Karpas-422 (cell line): ENCODE results near the gene KRTAP12-2. TPM values are rescaled to one million over a fixed set of nuclear protein-coding genes. Genes with fewer than 3 reads are reported as not detected.

Source experiments
- DNase-seq: peaks from one replicate; pipeline ENCODE4 v3.0.0-alpha.2; 2015
- H2AFZ ChIP-seq: fragments of 200-600 bp; sonication (generic); 2 replicates; pipeline ENCODE4 v1.6.1; 2014; ENCODE audit warnings: antibody characterized with exemption, low read length, mixed read lengths
- H3K27ac ChIP-seq: fragments of 200-600 bp; sonication (generic); 2 replicates; pipeline ENCODE4 v1.5.1; 2014; ENCODE audit warnings: mild to moderate bottlenecking, low read length, moderate library complexity
- H3K27me3 ChIP-seq: fragments of 200-600 bp; sonication (generic); 2 replicates; pipeline ENCODE4 v1.6.1; 2014; ENCODE audit warnings: low read length, mixed read lengths
- H3K36me3 ChIP-seq: fragments of 200-600 bp; sonication (generic); 2 replicates; pipeline ENCODE4 v1.6.1; 2014; ENCODE audit warnings: low read length, mixed read lengths; ENCODE audit not compliant: insufficient read depth
- H3K4me1 ChIP-seq: fragments of 200-600 bp; sonication (generic); 2 replicates; pipeline ENCODE4 v1.6.1; 2014; ENCODE audit warnings: mild to moderate bottlenecking, low read length, mixed read lengths
- H3K4me2 ChIP-seq: fragments of 200-600 bp; sonication (generic); 2 replicates; pipeline ENCODE4 v1.6.1; 2014; ENCODE audit warnings: low read length, low read depth, mild to moderate bottlenecking; ENCODE audit not compliant: poor library complexity, severe bottlenecking
- H3K4me3 ChIP-seq: fragments of 200-600 bp; sonication (generic); 2 replicates; pipeline ENCODE4 v1.5.1; 2014; ENCODE audit warnings: mild to moderate bottlenecking, antibody characterized with exemption, low read length, mixed read lengths
- H3K79me2 ChIP-seq: fragments of 200-600 bp; sonication (generic); 2 replicates; pipeline ENCODE4 v1.6.1; 2014; ENCODE audit warnings: mild to moderate bottlenecking, low read length, mixed read lengths
- H3K9ac ChIP-seq: fragments of 200-600 bp; sonication (generic); 2 replicates; pipeline ENCODE4 v1.6.0; 2014; ENCODE audit warnings: low read length
- H3K9me2 ChIP-seq: fragments of 200-600 bp; sonication (generic), shearing (Covaris generic); replicated peaks from 2 replicates; pipeline ENCODE4 v1.6.0; 2014; ENCODE audit warnings: mild to moderate bottlenecking, low read length, moderate library complexity; ENCODE audit not compliant: insufficient read depth
- H3K9me3 ChIP-seq: fragments of 300-700, 200-600 bp; sonication (generic); 2 replicates; pipeline ENCODE4 v1.6.1; 2014; ENCODE audit warnings: low read length, mixed read lengths
- H4K20me1 ChIP-seq: fragments of 200-600 bp; sonication (generic); 2 replicates; pipeline ENCODE4 v1.6.1; 2014; ENCODE audit warnings: mild to moderate bottlenecking, antibody characterized with exemption, low read length, low read depth; ENCODE audit not compliant: insufficient read depth
- total RNA-seq: library from RNA; depleted of rRNA; stranded (reverse); fragments of >200 nt; shearing (Covaris generic); gene quantifications from 2 replicates; pipeline ENCODE4 v1.2.3, GENCODE V29; 2014; ENCODE audit warnings: low replicate concordance

The KRTAP12-2 gene
- total RNA-seq, 1 experiment from 2014 or later = not detected

DNA sequence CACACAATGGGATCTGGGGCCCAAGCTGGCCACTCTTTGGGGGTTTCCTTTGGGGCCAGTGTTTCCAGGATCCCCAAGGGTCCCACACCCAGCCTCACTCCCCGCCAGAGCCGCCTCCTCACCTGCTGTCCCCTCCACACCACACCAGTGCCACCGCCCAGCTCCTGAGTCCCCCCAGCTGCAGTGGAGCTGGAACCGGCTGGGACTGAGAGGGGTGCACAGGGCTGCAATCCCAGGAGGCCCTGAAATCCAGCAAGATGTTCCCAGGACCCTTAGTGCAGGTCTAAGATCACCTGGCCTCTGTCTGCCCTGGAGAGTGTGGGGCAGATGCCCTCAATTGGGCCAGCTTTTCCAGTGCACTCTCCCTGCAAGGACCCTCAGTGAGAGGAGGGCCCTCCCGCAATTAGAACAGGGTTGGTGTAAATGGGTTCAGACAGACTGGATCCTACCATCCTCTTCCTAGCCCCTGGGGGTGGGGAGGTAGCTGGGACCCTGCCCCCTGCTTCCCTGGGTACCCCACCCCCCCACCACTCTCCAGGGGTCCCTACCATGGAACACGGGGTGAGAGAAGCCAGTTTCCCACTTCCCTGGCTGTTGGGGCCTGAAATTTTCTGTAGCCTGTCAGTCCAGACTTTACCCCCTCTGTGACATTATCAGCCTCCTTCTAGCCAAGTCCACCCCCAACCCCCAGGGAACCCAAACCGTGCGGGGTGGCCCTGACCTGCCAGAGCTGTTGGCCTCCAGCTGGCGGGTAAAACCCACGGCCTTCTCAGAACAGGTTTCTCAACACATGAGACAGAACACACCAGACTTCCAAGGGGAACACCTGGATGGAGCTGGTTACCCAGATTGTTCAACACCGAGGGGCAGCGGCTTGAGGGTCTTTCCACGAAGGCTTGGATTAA lies 37.3 kb upstream of the KRTAP12-2 start:
- Histone ChIP-seq H3K27me3 (no peaks in the 10 kb centered on the region), H3K9ac (no peak overlapping the region), H3K4me1 (no peaks in the 10 kb centered on the region), H3K27ac (no peak overlapping the region), H4K20me1 (no peaks in the 10 kb centered on the region), H3K9me3 (no peaks in the 10 kb centered on the region), H3K36me3 (no peaks in the 10 kb centered on the region), H2AFZ (no peak overlapping the region), H3K79me2 (no peaks in the 10 kb centered on the region), H3K9me2 (no peaks in the 10 kb centered on the region), H3K4me3 (no peak overlapping the region), H3K4me2 (no peak overlapping the region)
- DNase-seq = no peak

DNA sequence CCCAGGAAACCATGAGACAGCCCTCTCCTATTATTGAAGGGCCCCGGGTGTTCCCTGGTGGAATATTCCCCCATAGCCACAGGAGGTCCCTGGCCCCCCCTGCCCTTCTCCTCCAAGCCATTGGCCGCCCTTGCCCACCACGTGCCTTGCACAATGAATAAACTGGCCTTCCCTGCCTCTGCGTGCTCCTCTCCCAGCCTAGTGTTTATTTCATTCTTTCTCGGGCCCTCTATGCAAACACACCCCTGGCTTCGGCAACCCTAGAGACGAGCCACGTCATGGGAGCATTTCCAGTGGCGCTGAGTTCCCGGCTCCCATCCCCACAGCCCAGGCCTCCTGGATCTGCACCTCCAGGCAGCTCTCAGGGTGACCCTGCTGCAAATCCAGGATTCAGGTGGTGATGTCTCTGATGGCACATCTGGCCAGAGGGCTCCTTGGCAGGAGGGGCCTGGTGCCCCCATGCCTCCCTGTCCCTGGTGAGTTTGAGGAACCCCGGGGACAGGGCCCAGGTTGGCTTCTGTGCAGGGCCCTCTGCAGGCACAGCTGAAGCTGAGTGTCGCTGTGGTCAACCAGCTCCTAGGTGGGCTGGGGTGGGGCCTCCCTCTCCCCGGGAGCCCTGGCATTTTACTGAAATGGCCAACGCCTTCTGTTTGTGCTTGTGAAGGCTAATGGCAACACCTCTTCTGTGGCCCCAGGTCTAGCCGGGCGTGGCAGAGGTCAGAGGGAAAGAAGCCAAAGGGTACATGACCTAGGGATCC lies 36.4 kb upstream of the KRTAP12-2 start:
- Histone ChIP-seq H3K9me2 (no peaks in the 10 kb centered on the region), H3K4me1 (no peaks in the 10 kb centered on the region), H2AFZ (no peak overlapping the region), H3K9ac (no peak overlapping the region), H3K36me3 (no peaks in the 10 kb centered on the region), H3K79me2 (no peaks in the 10 kb centered on the region), H3K9me3 (no peaks in the 10 kb centered on the region), H3K27ac (no peak overlapping the region), H4K20me1 (no peaks in the 10 kb centered on the region), H3K27me3 (no peaks in the 10 kb centered on the region), H3K4me2 (no peak overlapping the region), H3K4me3 (no peak overlapping the region)
- DNase-seq = no peak

DNA sequence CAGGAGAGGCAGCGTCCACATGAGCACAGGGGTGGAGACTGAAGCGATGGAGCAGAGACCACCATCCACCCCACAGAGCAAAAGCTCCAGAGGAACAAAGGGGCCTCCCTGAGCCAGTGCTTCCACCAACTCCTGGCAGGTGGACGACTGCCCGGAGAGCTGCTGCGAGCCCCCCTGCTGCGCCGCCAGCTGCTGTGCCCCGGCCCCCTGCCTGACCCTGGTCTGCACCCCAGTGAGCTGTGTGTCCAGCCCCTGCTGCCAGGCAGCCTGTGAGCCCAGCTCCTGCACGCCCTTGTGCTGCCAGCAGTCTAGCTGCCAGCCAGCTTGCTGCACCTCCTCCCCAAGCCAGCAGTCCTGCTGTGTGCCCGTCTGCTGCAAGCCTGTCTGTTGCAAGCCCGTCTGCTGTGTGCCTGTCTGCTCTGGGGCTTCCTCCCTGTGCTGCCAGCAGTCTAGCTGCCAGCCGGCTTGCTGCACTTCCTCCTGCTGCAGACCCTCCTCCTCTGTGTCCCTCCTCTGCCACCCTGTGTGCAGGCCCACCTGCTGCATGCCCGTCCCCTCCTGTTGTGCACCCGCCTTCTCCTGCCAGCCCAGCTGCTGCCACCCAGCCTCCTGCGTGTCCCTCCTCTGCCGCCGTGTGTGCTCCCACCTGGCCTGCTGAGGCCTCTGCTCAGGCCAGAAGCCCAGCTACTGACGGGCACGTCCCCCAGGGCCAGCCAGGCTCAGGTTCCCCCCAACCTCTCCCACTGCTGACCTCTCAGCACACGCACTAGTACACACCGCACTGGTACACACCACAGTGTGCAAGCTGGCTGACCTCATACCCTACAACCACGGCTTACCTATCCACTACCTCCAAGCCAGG lies 35.6 kb upstream of the KRTAP12-2 start:
- H3K79me2 ChIP-seq = no peaks in the 10 kb centered on the region
- H3K4me2 ChIP-seq = no peak overlapping the region
- no peak overlapping the region for H3K4me3 ChIP-seq
- H3K27me3 ChIP-seq = no peaks in the 10 kb centered on the region
- H3K9me3 ChIP-seq = no peaks in the 10 kb centered on the region
- H3K4me1 ChIP-seq = no peaks in the 10 kb centered on the region
- H3K36me3 ChIP-seq = no peaks in the 10 kb centered on the region
- DNase-seq = no peak
- H3K27ac ChIP-seq = no peak overlapping the region
- H3K9me2 ChIP-seq = no peaks in the 10 kb centered on the region
- no peak overlapping the region for H2AFZ ChIP-seq
- no peak overlapping the region for H3K9ac ChIP-seq
- H4K20me1 ChIP-seq = no peaks in the 10 kb centered on the region

DNA sequence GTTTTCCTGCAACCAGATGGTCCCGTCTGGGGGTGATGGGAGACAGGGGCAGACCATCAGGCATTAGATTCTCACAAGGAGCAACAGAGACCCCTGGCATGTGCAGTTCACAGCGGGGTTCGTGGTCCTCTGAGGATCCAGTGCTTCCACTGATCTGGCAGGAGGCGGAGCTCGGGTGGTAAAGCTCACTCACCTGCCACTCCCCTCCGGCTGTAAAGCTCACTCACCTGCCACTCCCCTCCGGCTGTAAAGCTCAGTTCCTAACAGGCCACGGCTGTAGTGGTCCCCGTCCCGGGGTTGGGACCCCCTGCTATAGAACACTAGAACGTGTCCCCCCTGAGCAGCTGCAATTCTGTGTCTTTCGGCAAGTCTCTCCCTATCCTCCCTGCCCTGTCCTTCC lies 34.8 kb upstream of the KRTAP12-2 start:
- H3K79me2 ChIP-seq = no peaks in the 10 kb centered on the region
- no peak overlapping the region for H3K4me2 ChIP-seq
- no peak overlapping the region for H2AFZ ChIP-seq
- H3K9me2 ChIP-seq = no peaks in the 10 kb centered on the region
- DNase-seq = no peak
- H4K20me1 ChIP-seq = no peaks in the 10 kb centered on the region
- H3K9ac ChIP-seq = no peak overlapping the region
- H3K9me3 ChIP-seq = no peaks in the 10 kb centered on the region
- no peak overlapping the region for H3K4me3 ChIP-seq
- no peaks in the 10 kb centered on the region for H3K4me1 ChIP-seq
- H3K27me3 ChIP-seq = no peaks in the 10 kb centered on the region
- no peaks in the 10 kb centered on the region for H3K36me3 ChIP-seq
- H3K27ac ChIP-seq = no peak overlapping the region

DNA sequence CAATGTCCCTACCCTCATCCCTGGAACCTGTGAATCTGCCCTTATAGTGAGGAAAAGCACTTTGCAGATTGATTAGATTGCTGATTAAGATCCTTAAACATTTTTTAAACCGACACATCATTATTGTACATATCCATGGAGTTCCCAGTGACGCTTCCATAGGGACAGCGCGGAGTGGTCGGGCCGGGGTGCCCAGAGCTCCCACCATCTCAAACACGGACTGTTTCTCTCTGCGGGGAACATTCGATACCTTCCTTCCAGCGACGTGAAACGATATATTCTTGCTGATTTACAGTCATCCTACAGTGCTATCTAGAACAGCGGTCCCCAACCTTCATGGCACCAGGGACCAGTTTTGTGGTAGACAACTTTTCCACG lies 34.3 kb upstream of the KRTAP12-2 start:
- no peak for DNase-seq
- Histone ChIP-seq H2AFZ (no peak overlapping the region), H3K4me1 (no peaks in the 10 kb centered on the region), H3K27me3 (no peaks in the 10 kb centered on the region), H3K27ac (no peak overlapping the region), H3K79me2 (no peaks in the 10 kb centered on the region), H3K9me2 (no peaks in the 10 kb centered on the region), H3K9me3 (no peaks in the 10 kb centered on the region), H4K20me1 (no peaks in the 10 kb centered on the region), H3K9ac (no peak overlapping the region), H3K4me2 (no peak overlapping the region), H3K36me3 (no peaks in the 10 kb centered on the region), H3K4me3 (no peak overlapping the region)

DNA sequence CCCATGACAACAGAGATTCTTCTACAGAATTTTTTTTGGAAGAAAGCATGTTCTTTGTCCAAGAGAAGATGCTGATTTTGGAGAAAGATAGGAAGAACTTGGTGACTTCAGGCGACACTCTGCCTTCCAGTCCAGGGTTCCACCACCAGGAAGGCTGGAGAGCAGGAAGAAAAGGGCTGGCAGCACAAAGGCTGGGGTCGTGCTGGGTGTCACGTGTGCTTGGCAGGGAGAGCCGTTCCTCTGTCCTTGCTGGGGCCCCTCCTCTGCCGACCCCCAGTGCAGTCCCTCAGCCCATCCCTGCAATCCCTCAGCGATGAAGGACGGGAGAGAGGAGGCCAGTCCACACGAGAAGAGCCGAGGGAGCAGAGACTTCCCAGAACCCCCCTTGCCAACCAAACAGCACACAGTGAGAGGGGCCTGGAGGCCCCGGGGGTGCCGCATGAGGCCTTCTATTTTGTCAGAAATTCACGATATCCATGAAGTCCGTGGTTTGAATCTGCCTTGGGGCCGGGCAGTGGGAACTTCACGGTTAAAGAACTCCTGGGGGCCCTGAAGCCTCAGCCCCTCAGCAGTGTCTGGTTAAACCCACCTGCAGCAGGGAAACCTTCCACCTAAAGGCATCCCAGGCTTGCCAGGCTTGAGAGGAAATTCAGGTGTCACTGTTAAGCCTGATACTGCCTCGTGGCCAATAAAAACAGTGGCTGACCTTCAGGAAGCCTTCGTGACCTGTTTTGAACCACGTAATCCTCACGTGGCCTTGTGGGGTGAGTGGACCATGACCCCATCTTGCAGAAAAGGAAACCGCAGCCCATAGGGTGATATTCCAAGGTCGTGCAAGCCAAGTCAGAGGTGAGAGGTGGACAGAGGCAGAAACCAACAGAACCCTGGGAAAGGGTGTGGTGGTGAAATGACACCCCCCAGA lies 33.6 kb upstream of the KRTAP12-2 start:
- no peak for DNase-seq
- Histone ChIP-seq H3K4me2 (no peak overlapping the region), H3K9me2 (no peaks in the 10 kb centered on the region), H4K20me1 (no peaks in the 10 kb centered on the region), H3K9me3 (no peaks in the 10 kb centered on the region), H3K9ac (no peak overlapping the region), H3K36me3 (no peaks in the 10 kb centered on the region), H3K79me2 (no peaks in the 10 kb centered on the region), H3K4me1 (no peaks in the 10 kb centered on the region), H2AFZ (no peak overlapping the region), H3K27me3 (no peaks in the 10 kb centered on the region), H3K27ac (no peak overlapping the region), H3K4me3 (no peak overlapping the region)

DNA sequence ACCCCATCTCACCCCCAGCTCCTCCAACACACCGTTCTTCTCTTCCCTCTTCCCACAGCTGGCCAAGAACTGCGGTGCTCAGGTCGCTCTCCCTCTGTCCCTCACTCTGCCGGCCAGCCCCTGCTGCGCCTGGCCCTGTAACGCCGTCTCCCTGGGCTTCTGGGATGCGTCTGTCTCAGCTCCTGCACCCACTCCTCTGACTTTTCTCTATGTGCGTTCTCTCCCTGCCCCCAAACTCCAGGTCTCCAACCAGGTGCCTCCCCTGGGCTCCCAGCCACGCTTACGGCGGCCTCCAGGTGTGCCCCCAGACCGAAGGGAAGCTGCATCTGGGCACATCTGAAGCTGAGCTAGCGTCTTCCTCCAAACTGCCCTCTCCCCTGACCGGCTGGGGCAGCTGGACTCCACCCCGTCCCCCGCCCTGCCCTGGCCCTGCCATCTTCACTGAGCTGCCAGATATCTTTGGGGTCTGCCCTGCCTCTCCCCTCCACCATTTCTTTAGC lies 32.8 kb upstream of the KRTAP12-2 start:
- Histone ChIP-seq H3K79me2 (no peaks in the 10 kb centered on the region), H3K4me3 (no peak overlapping the region), H3K36me3 (no peaks in the 10 kb centered on the region), H3K27ac (no peak overlapping the region), H3K27me3 (no peaks in the 10 kb centered on the region), H3K4me2 (no peak overlapping the region), H3K9ac (no peak overlapping the region), H4K20me1 (no peaks in the 10 kb centered on the region), H3K9me3 (no peaks in the 10 kb centered on the region), H3K4me1 (no peaks in the 10 kb centered on the region), H2AFZ (no peak overlapping the region), H3K9me2 (no peaks in the 10 kb centered on the region)
- DNase-seq = no peak
